SJSA1 (cell line): Measurements from ENCODE around the gene VMP1. TPM values are rescaled to one million over a fixed set of nuclear protein-coding genes. Genes with fewer than 3 reads are reported as not detected.

Source experiments
- DNase-seq, 2 experiments: peaks; one replicate each; pipeline ENCODE4 v3.0.0-alpha.2; 2015 to 2020; ENCODE audit warnings: low spot score in 2 of 2, low read depth in 1 of 2
- H3K27ac ChIP-seq: fragments of 250-450 bp; sonication (Bioruptor Pico); 2 replicates; pipeline ENCODE4 v1.5.1; 2020; ENCODE audit warnings: mild to moderate bottlenecking, moderate library complexity
- H3K27me3 ChIP-seq: fragments of 250-450 bp; sonication (Bioruptor Pico); replicated peaks from 2 replicates; pipeline ENCODE4 v1.5.1; 2020; ENCODE audit warnings: mild to moderate bottlenecking, moderate library complexity
- H3K36me3 ChIP-seq: fragments of 250-450 bp; sonication (Bioruptor Pico); 2 replicates; pipeline ENCODE4 v1.5.1; 2020; ENCODE audit warnings: mild to moderate bottlenecking
- H3K4me1 ChIP-seq: fragments of 250-450 bp; sonication (Bioruptor Pico); replicated peaks from 2 replicates; pipeline ENCODE4 v1.6.1; 2021; ENCODE audit warnings: mild to moderate bottlenecking
- H3K4me3 ChIP-seq: fragments of 250-450 bp; sonication (Bioruptor Pico); 2 replicates; pipeline ENCODE4 v1.5.1; 2020; ENCODE audit warnings: mild to moderate bottlenecking
- H3K9me3 ChIP-seq: fragments of 250-450 bp; sonication (Bioruptor Pico); replicated peaks from 2 replicates; pipeline ENCODE4 v1.5.1; 2020; ENCODE audit warnings: mild to moderate bottlenecking
- total RNA-seq: library from RNA; depleted of rRNA; stranded (reverse); fragments of >200 nt; shearing (Covaris generic); gene quantifications from 2 replicates; pipeline ENCODE4 v1.2.3, GENCODE V29; 2014; rRNA removed

The VMP1 gene
- total RNA-seq: 203 and 228 TPM in 2 replicates

DNA sequence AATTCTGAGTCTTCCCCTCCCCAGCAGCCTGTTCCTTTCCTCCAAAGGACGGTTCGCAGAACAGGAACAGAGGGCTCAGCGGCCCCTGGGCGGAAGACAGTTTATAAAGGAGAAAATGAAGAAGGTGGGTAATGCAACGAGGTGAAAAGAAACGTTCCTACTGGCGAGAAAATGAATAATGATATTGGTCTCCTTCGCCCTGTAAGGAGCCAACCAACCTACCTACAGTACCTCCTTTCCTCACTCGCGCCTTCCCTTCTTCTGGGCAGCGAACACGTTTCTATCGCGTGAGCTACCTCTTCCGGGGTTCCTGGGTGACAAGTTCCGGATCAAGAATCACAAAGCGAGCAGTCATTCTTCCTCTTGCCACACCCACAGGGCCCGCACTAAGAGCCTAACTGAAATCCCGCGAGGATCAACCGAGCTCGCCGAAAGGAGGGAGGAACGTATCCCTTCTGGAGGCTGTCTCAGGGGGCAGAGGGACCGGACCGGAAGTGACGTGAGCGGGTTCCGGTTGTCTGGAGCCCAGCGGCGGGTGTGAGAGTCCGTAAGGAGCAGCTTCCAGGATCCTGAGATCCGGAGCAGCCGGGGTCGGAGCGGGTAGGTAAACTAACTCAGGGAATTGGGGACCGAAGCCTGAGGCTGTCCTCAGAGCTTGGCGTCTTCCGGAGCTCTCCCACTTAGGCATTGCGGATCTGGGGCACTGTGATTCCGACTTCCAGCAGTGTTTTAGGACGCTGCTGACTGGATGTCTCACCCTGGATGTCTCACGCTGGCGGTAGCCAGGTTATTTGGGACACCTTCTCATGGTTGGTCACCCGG, at the start of gene VMP1, which contains the start of gene PTRH2:
TSS of gene VMP1 (plus strand) at position 506 of the 822 bp plus-strand sequence. CDS start 23,793 bp downstream, outside the sequence.
TSS of gene PTRH2 (minus strand) at position 282 of the 822 bp plus-strand sequence. CDS start 9,452 bp downstream, outside the sequence.
- peak; percentile 100 for DNase-seq
- peak within 1 kb of the TSS; percentile 62 for H3K4me3 ChIP-seq
- H3K9me3 ChIP-seq: no peaks in the 10 kb centered on the region
- peaks cover 5% of the 10 kb centered on the region for H3K4me1 ChIP-seq
- peaks cover 26% of the 10 kb centered on the region for H3K36me3 ChIP-seq
- H3K27ac ChIP-seq: peak within 1 kb of the TSS; percentile 67
- no peaks in the 10 kb centered on the region for H3K27me3 ChIP-seq

- H3K4me1 ChIP-seq: peaks cover 45% of the 10 kb centered on the region
- H3K27ac ChIP-seq: no peak overlapping the region
- DNase-seq: no peak
- peaks cover 87% of the 10 kb centered on the region for H3K36me3 ChIP-seq
- no peak overlapping the region for H3K4me3 ChIP-seq
- no peaks in the 10 kb centered on the region for H3K9me3 ChIP-seq
- no peaks in the 10 kb centered on the region for H3K27me3 ChIP-seq
Observed at GRCh38 chr17:59666235-59666634, 41.2 kb upstream of the VMP1 start.

DNA sequence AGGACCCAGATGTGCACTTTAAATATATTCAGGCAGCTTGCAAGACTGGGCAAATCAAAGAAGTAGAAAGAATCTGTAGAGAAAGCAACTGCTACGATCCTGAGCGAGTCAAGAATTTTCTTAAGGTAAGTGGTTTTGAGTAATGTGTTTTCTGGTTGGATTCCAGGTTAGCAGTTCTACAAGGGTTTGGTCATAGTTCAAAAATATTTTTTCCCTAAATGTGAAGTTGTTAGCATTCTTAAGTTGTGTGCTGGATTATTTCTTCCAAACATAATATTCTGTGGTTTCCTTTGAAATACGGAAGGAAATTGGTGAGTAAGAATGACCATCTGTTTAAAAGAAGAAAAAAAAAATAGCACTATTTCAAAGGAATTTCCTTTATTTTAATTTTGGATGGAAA, 38.6 kb upstream of the VMP1 start:
- DNase-seq: peak in 1 of 2 experiments; percentile 92
- no peak overlapping the region for H3K4me3 ChIP-seq
- H3K9me3 ChIP-seq: no peaks in the 10 kb centered on the region
- H3K27me3 ChIP-seq: no peaks in the 10 kb centered on the region
- H3K36me3 ChIP-seq: peaks cover 87% of the 10 kb centered on the region
- H3K27ac ChIP-seq: peak overlapping the region; percentile 87
- H3K4me1 ChIP-seq: peaks cover 51% of the 10 kb centered on the region

DNA sequence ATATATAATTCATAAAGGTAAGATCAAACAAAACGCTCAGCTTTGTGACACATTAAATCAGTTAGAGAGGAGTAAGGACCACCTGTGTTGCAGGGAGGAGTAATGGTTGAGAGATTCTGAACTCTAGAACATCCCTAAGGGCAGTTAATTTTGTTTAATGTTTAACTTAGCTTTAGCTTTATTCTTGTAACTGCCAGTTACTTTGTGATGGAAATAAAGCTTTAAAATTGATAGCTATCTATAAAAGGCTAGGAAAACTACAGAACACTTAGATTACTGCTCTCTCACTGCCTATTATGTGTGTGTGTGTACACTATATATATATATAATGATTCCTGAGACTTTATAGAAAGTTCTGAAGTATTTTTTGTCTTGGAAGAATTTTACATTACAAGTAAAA, 38.0 kb upstream of the VMP1 start:
- Histone ChIP-seq H3K27ac (peak overlapping the region; percentile 87), H3K4me1 (peaks cover 51% of the 10 kb centered on the region), H3K4me3 (no peak overlapping the region), H3K27me3 (no peaks in the 10 kb centered on the region), H3K9me3 (no peaks in the 10 kb centered on the region), H3K36me3 (peaks cover 89% of the 10 kb centered on the region)
- DNase-seq: no peak

DNA sequence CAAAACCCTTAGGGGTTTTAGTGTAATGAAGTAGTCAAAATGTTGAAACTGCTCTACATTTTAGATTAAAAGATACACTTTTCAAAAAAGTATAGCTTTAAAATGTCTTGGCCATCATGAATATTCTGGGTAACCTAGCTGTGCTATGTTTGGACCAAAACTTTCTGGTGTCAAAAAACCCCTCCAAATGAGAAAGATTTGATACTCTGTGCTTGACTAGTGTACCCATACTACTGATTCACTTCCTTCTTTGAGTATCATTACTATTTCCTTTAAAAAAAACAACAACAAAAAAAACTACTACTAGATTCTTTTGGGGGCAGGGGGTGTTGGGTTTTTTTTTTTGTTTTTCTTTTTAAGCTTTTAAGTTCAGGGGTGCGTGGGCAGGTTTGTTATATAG, 37.5 kb upstream of the VMP1 start:
- Histone ChIP-seq H3K4me1 (peaks cover 51% of the 10 kb centered on the region), H3K9me3 (no peaks in the 10 kb centered on the region), H3K4me3 (no peak overlapping the region), H3K27ac (peak overlapping the region; percentile 87), H3K27me3 (no peaks in the 10 kb centered on the region), H3K36me3 (peaks cover 89% of the 10 kb centered on the region)
- DNase-seq: no peak

- Histone ChIP-seq H3K27me3 (no peaks in the 10 kb centered on the region), H3K4me3 (no peak overlapping the region), H3K27ac (peak overlapping the region; percentile 3; the same call in 1 of the 2 replicates), H3K4me1 (peaks cover 46% of the 10 kb centered on the region), H3K36me3 (peaks cover 91% of the 10 kb centered on the region), H3K9me3 (no peaks in the 10 kb centered on the region)
- no peak for DNase-seq
Observed at GRCh38 chr17:59671386-59671785, 36.1 kb upstream of the VMP1 start.

- H3K4me1 ChIP-seq: peaks cover 16% of the 10 kb centered on the region
- H3K27ac ChIP-seq: no peak overlapping the region
- H3K9me3 ChIP-seq: no peaks in the 10 kb centered on the region
- H3K4me3 ChIP-seq: no peak overlapping the region
- no peak for DNase-seq
- H3K27me3 ChIP-seq: no peaks in the 10 kb centered on the region
- peaks cover 99% of the 10 kb centered on the region for H3K36me3 ChIP-seq
Observed at GRCh38 chr17:59675231-59675630, 32.2 kb upstream of the VMP1 start.

DNA sequence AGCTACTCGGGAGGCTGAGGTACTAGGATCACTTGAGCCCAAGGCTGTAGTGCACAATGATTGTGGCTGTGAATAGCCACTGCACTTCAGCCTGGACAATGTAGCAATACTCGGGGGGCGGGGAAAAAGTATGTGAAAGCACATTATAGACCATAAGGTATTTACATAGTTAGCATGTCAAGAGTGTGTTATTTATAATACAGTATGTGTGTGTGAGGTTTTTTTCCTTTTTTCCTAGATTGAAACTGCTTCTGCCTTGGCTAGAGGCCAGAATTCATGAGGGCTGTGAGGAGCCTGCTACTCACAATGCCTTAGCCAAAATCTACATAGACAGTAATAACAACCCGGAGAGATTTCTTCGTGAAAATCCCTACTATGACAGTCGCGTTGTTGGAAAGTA, 30.7 kb upstream of the VMP1 start:
- Histone ChIP-seq H3K9me3 (no peaks in the 10 kb centered on the region), H3K27me3 (no peaks in the 10 kb centered on the region), H3K27ac (no peak overlapping the region), H3K36me3 (peaks cover 99% of the 10 kb centered on the region), H3K4me3 (no peak overlapping the region), H3K4me1 (peaks cover 1% of the 10 kb centered on the region)
- no peak for DNase-seq

- Histone ChIP-seq H3K36me3 (peaks cover 99% of the 10 kb centered on the region), H3K27ac (no peak overlapping the region), H3K4me3 (no peak overlapping the region), H3K9me3 (no peaks in the 10 kb centered on the region), H3K27me3 (no peaks in the 10 kb centered on the region), H3K4me1 (no peaks in the 10 kb centered on the region)
- no peak for DNase-seq
Observed at GRCh38 chr17:59678918-59679317, 28.5 kb upstream of the VMP1 start.

- Histone ChIP-seq H3K27me3 (no peaks in the 10 kb centered on the region), H3K4me3 (no peak overlapping the region), H3K36me3 (peaks cover 99% of the 10 kb centered on the region), H3K9me3 (no peaks in the 10 kb centered on the region), H3K27ac (no peak overlapping the region), H3K4me1 (no peaks in the 10 kb centered on the region)
- no peak for DNase-seq
Observed at GRCh38 chr17:59680314-59680713, 27.1 kb upstream of the VMP1 start.

- no peak for DNase-seq
- peaks cover 99% of the 10 kb centered on the region for H3K36me3 ChIP-seq
- H3K9me3 ChIP-seq: no peaks in the 10 kb centered on the region
- no peaks in the 10 kb centered on the region for H3K4me1 ChIP-seq
- H3K27me3 ChIP-seq: no peaks in the 10 kb centered on the region
- H3K4me3 ChIP-seq: no peak overlapping the region
- H3K27ac ChIP-seq: no peak overlapping the region
Observed at GRCh38 chr17:59683283-59683682, 24.2 kb upstream of the VMP1 start.

DNA sequence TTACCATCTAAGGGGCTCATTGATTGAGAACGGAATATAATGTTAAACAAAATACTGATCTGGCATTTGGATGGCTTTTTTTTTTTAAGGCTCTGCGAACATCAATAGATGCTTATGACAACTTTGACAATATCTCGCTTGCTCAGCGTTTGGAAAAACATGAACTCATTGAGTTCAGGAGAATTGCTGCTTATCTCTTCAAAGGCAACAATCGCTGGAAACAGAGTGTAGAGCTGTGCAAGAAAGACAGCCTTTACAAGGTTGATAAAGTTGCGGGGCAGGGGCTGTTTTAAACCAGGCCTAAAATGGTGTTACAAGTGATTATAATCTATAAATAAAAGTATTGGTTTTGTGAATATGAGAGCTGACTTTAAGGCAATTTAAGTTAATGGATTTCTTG, 22.5 kb upstream of the VMP1 start:
- H3K4me3 ChIP-seq: no peak overlapping the region
- no peaks in the 10 kb centered on the region for H3K4me1 ChIP-seq
- no peaks in the 10 kb centered on the region for H3K9me3 ChIP-seq
- H3K36me3 ChIP-seq: peaks cover 100% of the 10 kb centered on the region
- DNase-seq: no peak
- H3K27ac ChIP-seq: no peak overlapping the region
- no peaks in the 10 kb centered on the region for H3K27me3 ChIP-seq

DNA sequence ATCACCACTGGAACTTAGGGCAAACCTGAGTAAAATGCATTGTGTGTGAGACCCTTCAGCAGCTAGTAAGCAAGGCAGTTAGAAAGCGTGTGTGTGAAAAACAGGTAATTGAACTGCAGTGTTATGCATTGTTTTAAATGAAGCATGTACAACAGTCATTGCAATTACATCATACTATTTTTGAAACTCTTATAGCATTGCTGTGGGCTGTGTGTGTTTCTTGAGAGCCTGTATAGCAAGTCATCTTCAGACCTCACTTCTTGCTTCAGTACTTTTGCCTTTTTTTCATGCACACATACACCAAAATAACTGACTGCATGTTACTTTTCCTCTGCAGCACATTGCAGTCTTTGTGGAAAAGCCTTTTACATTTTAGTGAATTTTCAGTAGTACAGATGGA, 19.4 kb upstream of the VMP1 start:
- Histone ChIP-seq H3K4me3 (no peak overlapping the region), H3K27me3 (no peaks in the 10 kb centered on the region), H3K9me3 (no peaks in the 10 kb centered on the region), H3K36me3 (peaks cover 98% of the 10 kb centered on the region), H3K4me1 (no peaks in the 10 kb centered on the region), H3K27ac (no peak overlapping the region)
- no peak for DNase-seq

- H3K4me1 ChIP-seq: no peaks in the 10 kb centered on the region
- DNase-seq: no peak
- H3K27ac ChIP-seq: no peak overlapping the region
- H3K27me3 ChIP-seq: no peaks in the 10 kb centered on the region
- no peak overlapping the region for H3K4me3 ChIP-seq
- no peaks in the 10 kb centered on the region for H3K9me3 ChIP-seq
- peaks cover 97% of the 10 kb centered on the region for H3K36me3 ChIP-seq
Observed at GRCh38 chr17:59688496-59688895, 19.0 kb upstream of the VMP1 start.
